Glomerular endothelial cell (primary cell): Measurements from ENCODE around the gene C11orf58. TPM values are rescaled to one million over a fixed set of nuclear protein-coding genes. Genes with fewer than 3 reads are reported as not detected.

ENCODE experiments used
- DNase-seq: peaks from one replicate; pipeline ENCODE4 v3.0.0-alpha.2; 2011; ENCODE audit warnings: low read depth, low spot score; ENCODE audit errors: extremely low read depth
- total RNA-seq: library from RNA; depleted of rRNA; stranded (reverse); fragments of >200 nt; gene quantifications from 2 replicates; pipeline ENCODE4 v1.2.3, GENCODE V29; 2015

The C11orf58 gene
- total RNA-seq, 1 donor from 2014 or later: 144 TPM

GRCh38 chr11:16767137-16767536, 28.7 kb downstream of the C11orf58 start:
- no peak for DNase-seq

- DNase-seq: no peak
Measured at GRCh38 chr11:16767957-16768356, 29.5 kb downstream of the C11orf58 start.

DNA sequence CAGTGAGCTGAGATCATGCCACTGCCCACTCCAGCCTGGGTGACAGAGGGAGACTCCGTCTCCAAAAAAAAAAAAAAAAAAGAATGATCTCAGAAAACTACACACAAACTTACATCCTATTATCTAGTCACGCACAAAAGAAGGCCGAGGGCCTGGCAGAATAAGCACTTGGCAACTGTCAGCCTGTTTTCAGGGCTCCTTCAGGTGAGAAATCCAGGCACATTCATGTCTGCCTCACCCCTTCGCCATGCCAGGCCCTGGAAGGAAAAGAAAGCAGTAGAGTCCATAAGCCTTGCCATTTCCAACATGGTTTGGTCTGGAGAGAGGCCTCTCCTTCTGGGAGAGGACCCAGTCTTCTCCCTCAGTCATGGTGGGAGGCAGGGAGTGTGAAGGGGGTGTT, 30.9 kb downstream of the C11orf58 start:
- DNase-seq: no peak

GRCh38 chr11:16770016-16770415, 31.6 kb downstream of the C11orf58 start:
- DNase-seq: no peak

GRCh38 chr11:16771350-16772140, 33.1 kb downstream of the C11orf58 start:
- DNase-seq: no peak

DNA sequence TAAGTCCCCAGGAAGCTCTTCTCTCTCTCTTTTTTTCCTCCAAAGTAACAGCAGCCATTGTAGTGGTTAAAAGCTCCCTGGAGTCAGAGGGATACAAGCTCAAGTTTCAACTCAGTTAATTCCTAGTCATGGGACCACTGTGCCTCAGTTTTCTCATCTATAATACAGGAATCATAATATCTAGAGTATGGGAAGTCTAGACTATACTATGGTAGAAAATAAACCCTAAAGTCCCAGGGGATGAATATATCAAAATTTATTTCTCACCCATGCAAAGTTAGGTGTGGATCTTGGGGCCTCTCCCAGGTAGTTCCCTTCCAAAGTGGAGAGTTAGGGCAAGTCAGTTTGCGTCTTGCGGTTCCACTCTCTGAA, 33.7 kb downstream of the C11orf58 start:
- no peak for DNase-seq

- DNase-seq: no peak
Measured at GRCh38 chr11:16773981-16774935, 35.8 kb downstream of the C11orf58 start.

GRCh38 chr11:16774936-16775613, 36.6 kb downstream of the C11orf58 start:
- DNase-seq: no peak

GRCh38 chr11:16775614-16776283, 37.3 kb downstream of the C11orf58 start:
- DNase-seq: no peak

DNA sequence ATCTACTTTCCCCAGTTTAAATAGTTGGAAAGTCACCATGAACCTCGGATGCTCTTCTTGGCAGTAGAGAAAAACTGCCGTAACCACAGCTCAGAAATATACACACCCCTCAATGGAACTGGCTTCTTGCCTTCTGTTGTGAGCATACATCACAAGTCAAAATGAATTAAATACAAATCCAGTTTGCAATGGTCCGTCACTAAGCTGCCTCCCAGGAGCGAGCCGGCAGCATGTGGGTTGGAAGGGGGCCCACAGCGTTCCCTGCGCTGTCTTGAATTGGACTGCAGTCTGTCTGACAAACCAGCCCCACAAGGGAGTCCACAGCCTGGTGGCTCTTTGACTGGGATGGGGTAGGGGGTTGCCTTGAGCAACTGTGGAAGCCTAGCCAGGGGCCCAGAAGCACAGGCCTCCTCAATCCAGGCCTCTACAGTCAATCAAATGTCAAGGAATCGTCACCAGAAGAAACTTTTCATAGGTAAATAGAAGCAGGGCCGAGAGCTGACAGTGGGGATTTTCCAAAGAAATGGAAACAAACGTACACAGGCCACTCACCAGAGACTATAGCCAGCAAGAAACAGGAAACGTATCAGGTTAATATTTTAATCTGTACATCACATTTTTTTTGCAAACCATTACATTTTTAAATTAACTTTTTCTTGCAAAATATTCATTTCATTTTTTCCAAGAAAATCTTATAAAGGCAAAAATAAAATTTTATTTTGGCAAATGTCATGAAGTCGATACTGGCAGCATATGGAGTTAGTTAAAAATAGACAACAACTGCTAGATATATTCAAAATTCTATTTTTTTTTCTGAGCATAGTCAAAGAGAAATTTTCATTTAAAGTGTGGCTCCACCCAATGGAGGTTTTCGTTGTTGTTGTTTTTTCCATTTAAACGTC, 38.5 kb downstream of the C11orf58 start:
- no peak for DNase-seq

DNA sequence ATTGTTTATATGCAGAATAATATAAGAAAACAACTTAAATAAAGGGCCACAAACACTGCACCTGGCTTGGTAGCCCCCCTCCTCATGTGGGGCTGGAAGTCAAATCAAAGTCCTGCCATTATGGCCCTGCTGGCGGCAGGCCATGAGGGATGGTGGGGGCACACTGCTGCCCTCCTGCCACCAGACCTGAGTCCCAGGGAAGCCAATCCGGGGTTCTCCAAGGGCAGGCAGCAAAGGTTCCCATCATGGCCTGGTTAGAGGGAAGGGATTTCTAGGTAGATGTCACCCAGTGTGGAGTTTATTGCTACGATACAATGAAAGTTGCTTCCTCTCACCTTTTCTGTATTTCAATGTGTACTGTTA, 39.1 kb downstream of the C11orf58 start:
- no peak for DNase-seq

DNA sequence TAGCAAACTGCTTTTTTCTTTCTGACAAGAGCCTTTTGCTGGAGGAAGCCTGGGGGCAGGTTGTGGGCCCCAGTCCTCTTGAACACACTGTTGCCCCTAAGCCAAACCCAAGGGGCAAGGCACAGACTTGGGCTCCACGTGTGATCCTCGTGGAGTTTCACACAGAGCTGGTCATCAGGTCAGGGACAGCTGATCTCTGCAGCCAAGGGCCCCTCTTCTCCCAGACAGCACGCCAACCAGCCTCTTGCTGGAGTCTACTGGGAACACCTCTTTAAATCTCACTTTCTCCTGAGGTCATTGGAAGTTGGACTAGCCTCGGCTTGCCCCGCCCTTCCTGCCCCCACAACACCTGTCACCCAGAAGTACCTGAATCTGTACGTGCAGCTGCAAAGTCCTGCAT, 39.8 kb downstream of the C11orf58 start:
- no peak for DNase-seq

DNA sequence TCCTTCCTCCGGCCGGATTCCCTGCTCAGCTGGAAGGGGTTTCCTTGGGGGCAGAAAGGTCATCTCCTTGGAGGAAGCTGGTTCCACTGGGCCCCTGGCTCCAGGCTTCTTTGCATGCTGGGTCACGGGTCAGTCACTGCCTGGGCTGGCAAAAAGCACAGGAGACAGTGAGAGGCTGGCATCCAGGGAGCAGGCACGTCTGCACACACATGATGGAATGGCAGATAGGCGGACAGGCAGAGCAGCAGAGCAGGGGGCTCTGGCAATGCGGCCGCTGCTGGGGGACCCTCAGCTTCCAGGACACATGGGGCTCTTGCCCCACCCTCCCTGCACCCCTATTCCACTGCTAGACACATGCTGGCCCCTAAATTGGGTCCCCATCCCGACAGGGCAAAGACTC, 40.4 kb downstream of the C11orf58 start:
- no peak for DNase-seq

DNA sequence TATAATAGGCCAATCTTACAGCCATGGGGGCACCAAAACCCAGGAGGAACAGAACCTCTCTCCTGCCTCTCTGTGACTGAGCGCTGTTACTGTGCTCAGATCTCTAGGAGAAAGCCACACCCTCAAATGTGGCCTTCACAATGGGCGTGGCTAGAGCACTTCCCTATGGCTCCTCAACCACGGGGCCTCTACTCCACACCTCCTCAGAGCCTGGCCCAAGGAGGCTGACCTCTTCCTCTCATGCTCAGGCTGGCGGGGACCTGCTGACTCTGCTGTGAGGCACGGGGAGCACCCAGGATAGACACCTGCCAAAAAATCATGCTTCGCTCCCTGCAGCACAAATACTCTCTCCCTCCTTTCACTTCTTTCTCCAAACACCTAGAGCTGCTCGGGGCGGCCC, 41.0 kb downstream of the C11orf58 start:
- no peak for DNase-seq

DNA sequence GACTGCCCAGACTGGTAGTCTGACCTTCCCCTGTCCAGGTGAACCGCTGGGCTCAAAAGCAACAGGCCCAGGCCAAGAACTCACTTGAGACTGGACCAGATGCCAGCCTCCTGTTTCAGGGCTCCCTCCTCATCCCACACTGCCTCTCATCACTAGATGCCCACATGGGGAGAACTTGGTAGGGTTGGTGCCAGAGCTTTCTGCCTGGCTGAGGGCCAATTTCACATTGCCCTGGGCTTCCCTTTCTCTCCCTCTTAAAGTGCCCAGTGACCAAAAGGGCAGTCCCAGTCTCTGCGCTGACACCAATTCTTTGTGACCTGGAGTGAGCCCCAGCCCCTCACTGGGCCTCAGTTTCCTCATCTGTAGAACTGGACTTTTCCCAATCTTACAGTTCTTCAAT, 41.7 kb downstream of the C11orf58 start:
- no peak for DNase-seq

DNA sequence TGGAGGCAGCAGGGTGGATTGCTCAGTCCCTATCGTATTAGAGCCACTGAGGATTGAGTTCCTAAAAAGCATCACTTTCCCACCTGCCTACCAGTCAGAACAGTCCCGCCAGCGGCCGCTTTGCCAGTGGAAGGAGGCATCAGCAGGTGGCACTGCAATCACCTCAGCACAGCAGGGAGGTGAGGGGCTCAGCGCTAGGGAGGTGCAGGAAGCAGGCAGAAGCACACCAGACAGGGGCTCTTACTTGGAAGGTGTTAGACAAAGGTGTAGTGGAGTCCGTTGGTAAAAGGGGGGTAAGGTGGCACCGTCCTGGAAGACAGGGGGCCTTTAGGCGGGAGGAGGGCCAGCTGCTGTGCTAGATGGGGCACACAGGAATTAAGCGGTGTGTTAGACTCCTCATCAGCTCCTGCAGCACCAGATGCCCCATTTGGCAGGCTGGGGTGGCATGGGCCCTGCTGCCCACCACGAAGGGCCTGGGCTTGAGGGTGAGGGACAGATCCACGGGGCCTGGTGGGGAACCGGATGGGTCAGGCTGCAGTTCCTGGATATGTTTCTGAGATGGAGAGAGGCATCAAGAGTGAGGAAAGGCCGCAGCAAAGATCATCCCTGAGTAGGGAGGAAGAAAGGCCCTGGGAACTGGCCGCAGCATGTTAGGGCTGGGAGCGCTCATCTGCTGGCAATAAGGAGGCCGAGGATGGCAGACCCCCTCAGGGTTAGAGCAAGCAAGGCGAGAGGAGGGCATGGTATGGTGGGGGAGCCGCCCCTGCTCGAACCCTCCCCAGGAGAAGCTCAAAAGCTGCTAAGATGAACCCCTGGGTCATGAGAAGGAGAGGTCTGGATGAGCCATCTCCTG, 42.5 kb downstream of the C11orf58 start:
- no peak for DNase-seq

GRCh38 chr11:16781936-16782919, 43.8 kb downstream of the C11orf58 start:
- DNase-seq: no peak

- DNase-seq: no peak
Measured at GRCh38 chr11:16783321-16783801, 44.9 kb downstream of the C11orf58 start.
